NT2/D1 (cell line): ENCODE results near the gene HRH1.

ENCODE experiments used
- DNase-seq: peaks from one replicate; pipeline ENCODE4 v3.0.0-alpha.2; 2011; ENCODE audit warnings: low read depth, low spot score
- H3K27me3 ChIP-seq: 2 replicates; pipeline ENCODE4 v1.6.0; 2011; ENCODE audit warnings: mild to moderate bottlenecking; ENCODE audit not compliant: insufficient read length, insufficient read depth
- H3K36me3 ChIP-seq: 2 replicates; pipeline ENCODE4 v1.6.1; 2011; ENCODE audit warnings: mild to moderate bottlenecking, low read length, mixed read lengths; ENCODE audit not compliant: insufficient read depth, insufficient read length
- H3K4me1 ChIP-seq: 2 replicates; pipeline ENCODE4 v1.5.1; 2011; ENCODE audit not compliant: insufficient read depth, insufficient read length
- H3K4me3 ChIP-seq: 2 replicates; pipeline ENCODE4 v1.5.1; 2011; ENCODE audit warnings: low read depth; ENCODE audit not compliant: insufficient read length
- H3K9ac ChIP-seq: 2 replicates; pipeline ENCODE4 v1.6.0; 2011; ENCODE audit warnings: low read depth; ENCODE audit not compliant: insufficient read length
- H3K9me3 ChIP-seq: 2 replicates; pipeline ENCODE4 v1.5.1; 2011; ENCODE audit warnings: mild to moderate bottlenecking, low read length; ENCODE audit not compliant: insufficient read depth
- SUZ12 ChIP-seq: IDR thresholded peaks from 2 replicates; pipeline ENCODE4 v1.6.1; 2011; ENCODE audit not compliant: insufficient read length, insufficient read depth; ENCODE audit errors: extremely low read depth
- YY1 ChIP-seq: IDR thresholded peaks from 2 replicates; pipeline ENCODE4 v1.6.1; 2011; ENCODE audit not compliant: insufficient read length, insufficient read depth
- ZNF274 ChIP-seq: IDR thresholded peaks from 2 replicates; pipeline ENCODE4 v1.6.1; 2011; ENCODE audit warnings: mild to moderate bottlenecking, low read depth, low read length

The HRH1 gene

DNA sequence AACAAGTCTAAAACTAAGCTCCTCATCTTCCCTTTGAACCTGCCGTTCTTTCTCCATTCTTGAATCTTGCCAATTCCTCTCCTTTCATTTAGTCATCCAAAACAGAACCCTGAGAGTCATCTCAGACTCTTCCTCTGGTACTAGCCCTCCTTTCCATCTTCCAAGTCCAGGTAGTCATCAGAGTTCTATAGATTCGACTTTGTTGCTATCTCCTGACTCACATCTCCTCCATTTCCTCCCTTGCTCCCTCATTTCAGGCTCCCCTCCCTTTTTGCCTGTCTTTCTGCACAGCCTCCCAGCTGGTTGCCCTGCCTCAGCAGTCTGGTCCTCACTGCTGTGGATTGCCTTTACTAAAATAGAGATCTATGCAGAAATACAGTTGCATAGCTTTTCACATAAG, 122.6 kb downstream of the HRH1 start:
- Histone ChIP-seq H3K9ac (no peak overlapping the region), H3K9me3 (peaks cover 7% of the 10 kb centered on the region; the same call in 1 of the 2 replicates), H3K4me1 (no peaks in the 10 kb centered on the region), H3K4me3 (no peak overlapping the region), H3K27me3 (no peaks in the 10 kb centered on the region), H3K36me3 (peaks cover 36% of the 10 kb centered on the region)
- TF ChIP-seq SUZ12 (no peak), YY1 (no peak), ZNF274 (no peak)
- DNase-seq = no peak

DNA sequence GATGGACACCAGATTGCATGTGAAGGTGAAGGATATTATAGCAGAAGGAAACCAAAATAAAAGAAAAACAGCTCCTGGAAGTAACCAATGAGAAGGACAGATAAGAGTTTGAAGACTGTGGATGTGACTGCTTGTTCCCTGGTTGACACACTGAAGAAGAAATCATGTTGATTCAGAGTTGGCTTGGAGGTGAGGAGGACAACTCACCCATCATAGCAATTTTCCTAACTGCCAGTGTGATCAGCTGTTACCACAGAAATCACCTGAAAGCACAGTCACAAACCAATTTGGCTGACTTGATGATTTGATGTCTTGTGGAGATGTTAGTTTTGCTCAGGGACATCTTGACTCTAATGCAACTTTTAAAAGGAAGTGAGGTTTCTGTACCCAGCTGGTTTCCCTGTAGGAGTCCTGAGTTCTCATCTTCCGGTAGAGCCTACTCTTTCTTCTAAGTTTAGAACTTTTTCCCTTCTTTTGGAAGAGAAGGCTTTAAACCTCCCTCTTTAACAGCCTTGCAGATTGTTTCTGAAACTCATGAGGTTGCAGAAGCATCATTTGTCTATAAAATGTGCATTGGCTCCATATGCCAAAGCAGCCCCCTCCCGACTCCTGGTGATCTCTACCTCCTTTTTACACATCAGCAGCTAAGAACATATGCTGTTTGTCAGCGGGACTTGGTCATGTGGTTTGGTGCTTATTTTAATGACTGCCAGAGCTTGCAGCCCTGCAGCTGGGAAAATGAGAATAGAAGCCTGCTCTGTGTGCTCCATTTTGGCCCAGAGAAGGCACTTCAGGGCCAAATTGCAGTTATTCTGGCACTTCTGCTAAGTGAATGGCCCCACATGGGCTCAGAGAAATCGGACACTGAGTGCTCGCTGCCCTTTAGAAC, 128.2 kb downstream of the HRH1 start:
- Histone ChIP-seq H3K9ac (no peak overlapping the region), H3K9me3 (no peaks in the 10 kb centered on the region), H3K36me3 (peaks cover 27% of the 10 kb centered on the region), H3K4me3 (no peak overlapping the region), H3K4me1 (no peaks in the 10 kb centered on the region), H3K27me3 (no peaks in the 10 kb centered on the region)
- TF ChIP-seq ZNF274 = no peak
- no peak for TF ChIP-seq YY1
- TF ChIP-seq SUZ12 = no peak
- no peak for DNase-seq

DNA sequence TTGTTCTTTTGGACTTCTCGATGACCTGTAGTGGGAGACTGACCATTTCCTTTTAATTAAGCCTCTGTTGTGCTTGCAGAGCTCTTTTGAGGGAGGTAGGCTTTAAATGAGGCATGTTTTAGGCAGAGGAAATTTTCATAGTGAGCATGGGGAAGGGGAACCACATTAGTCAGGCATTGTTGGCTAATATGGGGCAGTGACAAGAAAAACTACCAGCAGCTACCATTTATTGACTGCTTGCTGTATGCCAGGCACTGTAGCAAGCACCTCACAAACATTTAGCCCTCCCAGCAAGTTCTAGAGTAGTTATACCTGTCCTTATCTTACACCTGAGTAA, 128.8 kb downstream of the HRH1 start:
- TF ChIP-seq SUZ12 (no peak), ZNF274 (no peak), YY1 (no peak)
- H3K9ac ChIP-seq = no peak overlapping the region
- DNase-seq = no peak
- H3K36me3 ChIP-seq = peaks cover 27% of the 10 kb centered on the region
- H3K9me3 ChIP-seq = no peaks in the 10 kb centered on the region
- H3K4me1 ChIP-seq = no peaks in the 10 kb centered on the region
- H3K4me3 ChIP-seq = no peak overlapping the region
- H3K27me3 ChIP-seq = no peaks in the 10 kb centered on the region

DNA sequence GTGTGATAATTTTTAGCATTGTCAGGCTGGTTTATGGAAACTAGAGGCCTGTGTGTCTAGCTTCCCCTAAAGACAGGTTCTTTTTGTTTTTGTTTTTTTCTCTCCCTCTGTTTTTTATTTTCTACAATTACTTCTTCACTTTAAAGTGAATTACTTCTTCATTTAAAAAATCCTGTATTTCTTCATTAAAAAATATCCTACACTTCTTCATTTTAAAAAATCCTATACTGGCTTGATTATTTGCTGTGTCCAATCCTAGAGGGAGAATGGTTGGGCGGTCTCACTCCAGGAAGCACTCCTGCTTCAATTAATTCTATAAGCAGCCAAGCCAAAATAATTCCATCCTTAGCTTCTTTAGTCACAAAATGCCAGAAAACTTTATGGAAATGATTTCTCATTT, 129.7 kb downstream of the HRH1 start:
- no peaks in the 10 kb centered on the region for H3K9me3 ChIP-seq

DNA sequence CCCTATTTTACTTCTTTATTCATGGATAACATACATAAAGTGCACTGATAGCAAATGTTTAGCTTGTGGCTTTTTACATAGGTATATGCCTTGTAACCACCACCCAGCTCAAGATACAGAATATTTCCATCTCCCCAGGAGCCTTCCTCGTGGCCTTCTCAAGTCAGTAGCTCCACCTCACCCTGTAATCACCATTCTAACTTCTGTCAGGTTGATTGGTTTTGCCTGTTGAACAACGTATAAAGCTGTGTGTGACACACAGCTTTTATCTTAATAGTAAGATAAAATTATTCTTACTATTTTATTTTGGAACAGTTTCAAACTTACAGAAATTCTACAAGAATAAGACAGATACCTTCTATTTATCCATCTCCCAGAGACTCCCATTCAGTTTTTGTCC, 131.2 kb downstream of the HRH1 start:
- no peak for DNase-seq
- Histone ChIP-seq H3K27me3 (no peaks in the 10 kb centered on the region), H3K4me1 (no peaks in the 10 kb centered on the region), H3K9ac (no peak overlapping the region), H3K4me3 (no peak overlapping the region), H3K36me3 (peaks cover 23% of the 10 kb centered on the region), H3K9me3 (no peaks in the 10 kb centered on the region)
- TF ChIP-seq ZNF274 (no peak), SUZ12 (no peak), YY1 (no peak)

More for the DNA sequence above, 129.7 kb downstream of the HRH1 start:
- H3K27me3 ChIP-seq = no peaks in the 10 kb centered on the region
- peaks cover 27% of the 10 kb centered on the region for H3K36me3 ChIP-seq
- DNase-seq = no peak
- no peaks in the 10 kb centered on the region for H3K4me1 ChIP-seq
- no peak overlapping the region for H3K4me3 ChIP-seq
- H3K9ac ChIP-seq = no peak overlapping the region
- TF ChIP-seq SUZ12 (no peak), ZNF274 (no peak), YY1 (no peak)

DNA sequence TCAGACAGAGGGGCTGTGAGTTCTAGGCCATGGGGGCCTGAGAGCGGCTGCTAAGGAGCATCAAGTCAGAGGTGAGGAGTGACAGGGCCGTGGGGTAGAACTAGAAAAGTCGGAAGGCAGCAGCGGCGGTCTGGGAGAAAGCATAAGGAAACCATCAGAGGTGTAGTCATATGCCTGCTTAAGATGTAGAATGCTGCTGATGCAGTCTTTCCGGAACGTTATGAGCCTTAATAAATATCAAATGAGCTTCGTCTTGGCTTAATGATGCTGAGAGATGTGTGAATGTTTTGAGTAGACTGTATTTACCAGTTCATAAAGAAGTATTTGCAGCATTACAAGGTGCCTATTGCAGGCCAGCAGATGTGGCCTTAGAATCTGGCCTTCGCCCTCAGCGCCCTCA, 133.1 kb downstream of the HRH1 start:
- no peak overlapping the region for H3K9ac ChIP-seq
- no peaks in the 10 kb centered on the region for H3K4me1 ChIP-seq
- H3K9me3 ChIP-seq = no peaks in the 10 kb centered on the region
- H3K36me3 ChIP-seq = peaks cover 9% of the 10 kb centered on the region
- no peak for DNase-seq
- no peak overlapping the region for H3K4me3 ChIP-seq
- H3K27me3 ChIP-seq = no peaks in the 10 kb centered on the region
- TF ChIP-seq YY1 = no peak
- TF ChIP-seq ZNF274 = no peak
- no peak for TF ChIP-seq SUZ12

DNA sequence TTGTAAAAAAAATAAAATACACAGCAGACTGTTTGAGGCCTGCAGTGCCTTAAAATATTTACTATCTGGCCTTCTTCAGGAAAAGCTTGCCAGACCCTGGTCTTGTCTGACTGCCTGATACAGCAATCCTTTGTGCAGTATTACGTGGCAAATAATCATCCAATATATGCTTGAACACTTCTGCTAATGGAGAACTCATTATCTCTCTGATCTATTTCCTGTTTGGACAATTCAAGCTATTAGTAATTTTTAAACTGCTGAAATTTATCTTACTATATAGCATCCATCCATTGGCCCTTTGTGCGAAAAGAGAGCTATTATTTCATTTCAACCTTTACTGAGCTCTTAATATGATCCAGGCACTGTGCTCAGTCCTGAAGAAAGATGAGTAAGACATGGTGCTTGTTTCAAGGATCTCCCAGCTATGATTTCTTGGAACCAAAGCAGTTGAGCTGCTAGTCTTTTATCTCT, 133.8 kb downstream of the HRH1 start:
- Histone ChIP-seq H3K9me3 (no peaks in the 10 kb centered on the region), H3K27me3 (no peaks in the 10 kb centered on the region), H3K36me3 (peaks cover 3% of the 10 kb centered on the region), H3K4me3 (no peak overlapping the region), H3K4me1 (no peaks in the 10 kb centered on the region), H3K9ac (no peak overlapping the region)
- DNase-seq = no peak
- TF ChIP-seq SUZ12 (no peak), ZNF274 (no peak), YY1 (no peak)
